NT2/D1 (cell line): ENCODE data around the gene EPN2.

Experiments
- YY1 ChIP-seq: IDR thresholded peaks from 2 replicates; pipeline ENCODE4 v1.6.1; 2011; ENCODE audit not compliant: insufficient read length, insufficient read depth
- ZNF274 ChIP-seq: IDR thresholded peaks from 2 replicates; pipeline ENCODE4 v1.6.1; 2011; ENCODE audit warnings: mild to moderate bottlenecking, low read depth, low read length

DNA sequence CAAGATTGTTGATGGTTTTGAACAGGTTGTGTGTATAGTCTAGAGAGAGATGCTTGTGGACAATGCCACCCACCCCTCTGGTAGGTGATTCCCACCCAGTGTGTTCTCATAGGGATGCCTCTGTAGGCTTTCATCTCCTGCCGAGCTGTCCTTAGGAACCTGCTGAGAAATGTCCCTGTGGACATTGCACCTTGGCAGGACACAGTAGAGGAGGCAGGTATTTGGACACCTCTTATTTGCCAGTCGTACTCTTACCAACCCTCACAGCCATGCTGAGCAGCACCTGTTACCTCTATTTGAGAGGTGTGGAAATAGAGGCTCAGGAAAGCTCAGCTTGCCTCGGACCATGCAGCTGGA lies 33.2 kb downstream of the EPN2 start:
- TF ChIP-seq ZNF274 (no peak), YY1 (no peak)
